ACC112 (cell line): ENCODE measurements around the gene TUBA4B.
A peak's percentile ranks its signal among the peaks of the same experiment; 100 is the strongest.

Source experiments
- H2AFZ ChIP-seq: fragments of 200-600 bp; sonication (generic); one replicate; pipeline ENCODE4 v1.6.0; 2017; ENCODE audit warnings: antibody characterized with exemption, low read length; ENCODE audit not compliant: unreplicated experiment
- H3K27ac ChIP-seq: fragments of 200-600 bp; sonication (generic); 2 replicates; pipeline ENCODE4 v1.5.1; 2014; ENCODE audit warnings: low read depth, mild to moderate bottlenecking, antibody characterized with exemption, low read length, moderate library complexity
- H3K27me3 ChIP-seq: fragments of 200-600 bp; sonication (generic); 2 replicates; pipeline ENCODE4 v1.6.1; 2014; ENCODE audit warnings: mild to moderate bottlenecking, antibody characterized with exemption, low read length, moderate library complexity, mixed read lengths; ENCODE audit not compliant: insufficient read depth
- H3K36me3 ChIP-seq: fragments of 200-600 bp; sonication (generic); 2 replicates; pipeline ENCODE4 v1.6.1; 2016; ENCODE audit warnings: mild to moderate bottlenecking, antibody characterized with exemption, low read length, moderate library complexity, mixed read lengths; ENCODE audit not compliant: insufficient read depth
- H3K4me1 ChIP-seq: fragments of 200-600 bp; sonication (generic); one replicate; pipeline ENCODE4 v1.6.1; 2016; ENCODE audit warnings: low read length, mixed read lengths; ENCODE audit not compliant: insufficient read depth, unreplicated experiment, control insufficient read depth
- H3K4me3 ChIP-seq: fragments of 200-600 bp; sonication (generic); 2 replicates; pipeline ENCODE4 v1.5.1; 2014; ENCODE audit warnings: mild to moderate bottlenecking, low read depth, low read length
- H3K79me2 ChIP-seq: fragments of 200-600 bp; sonication (generic); one replicate; pipeline ENCODE4 v1.6.0; 2016; ENCODE audit warnings: low read length; ENCODE audit not compliant: control insufficient read depth, unreplicated experiment, insufficient read depth

Gene TUBA4B

GRCh38 chr2:219218732-219219701 lies 34.0 kb upstream of the TUBA4B start, which contains the start of gene ABCB6:
Gene ABCB6 (minus strand): TSS chr2:219218958. CDS start chr2:219218673, 285 bp downstream.
- H3K4me3 ChIP-seq = peak within 1 kb of the TSS; percentile 70
- H3K4me1 ChIP-seq = peaks cover 25% of the 10 kb centered on the region
- H3K27ac ChIP-seq = peak within 1 kb of the TSS; percentile 66
- H3K36me3 ChIP-seq = peaks cover 20% of the 10 kb centered on the region; the same call in 1 of the 2 replicates
- peaks cover 9% of the 10 kb centered on the region for H3K79me2 ChIP-seq
- H3K27me3 ChIP-seq = no peaks in the 10 kb centered on the region
- H2AFZ ChIP-seq = peak within 1 kb of the TSS; percentile 37

GRCh38 chr2:219219784-219220532 lies 33.1 kb upstream of the TUBA4B start:
- Histone ChIP-seq H2AFZ (no peak overlapping the region), H3K36me3 (peaks cover 19% of the 10 kb centered on the region; the same call in 1 of the 2 replicates), H3K27ac (no peak overlapping the region), H3K4me1 (peaks cover 25% of the 10 kb centered on the region), H3K27me3 (no peaks in the 10 kb centered on the region), H3K79me2 (peaks cover 9% of the 10 kb centered on the region), H3K4me3 (no peak overlapping the region)

DNA sequence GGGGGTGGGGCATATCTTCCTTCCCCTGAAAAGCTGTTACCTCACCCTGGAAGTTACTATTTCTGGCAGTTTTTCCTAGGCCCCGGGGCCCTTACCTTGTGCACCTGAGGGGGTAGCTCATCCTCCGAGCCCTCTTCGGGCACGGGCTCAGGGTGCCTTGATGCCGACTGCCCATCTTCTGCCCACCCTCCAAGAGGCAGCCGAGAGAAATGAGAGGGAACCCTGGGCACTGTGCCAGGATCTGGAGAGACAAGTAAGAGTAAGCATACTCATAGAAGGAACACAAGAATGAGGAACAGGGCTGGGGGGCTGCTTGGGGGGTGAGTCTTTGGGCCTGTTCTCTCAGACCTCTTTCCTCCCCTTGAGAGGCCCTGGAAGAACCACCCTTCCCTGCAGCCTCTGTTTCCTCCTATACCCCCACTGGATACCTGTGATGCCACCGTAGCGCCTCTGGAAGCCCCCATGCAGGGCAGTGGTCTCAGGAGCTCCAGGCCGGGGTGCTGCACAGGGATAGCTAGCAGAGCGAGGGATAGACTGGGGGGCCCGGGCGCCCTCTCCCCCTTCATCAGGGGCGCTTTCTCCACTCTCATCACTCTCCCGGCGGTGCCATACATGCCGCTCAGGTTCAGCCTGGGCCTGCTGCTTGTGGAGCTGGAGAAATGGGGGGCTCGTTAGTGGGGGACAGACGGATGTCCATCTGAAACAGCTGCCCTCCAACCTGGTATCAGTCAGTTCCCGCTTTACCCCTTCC lies 32.2 kb upstream of the TUBA4B start:
- Histone ChIP-seq H3K4me1 (peaks cover 25% of the 10 kb centered on the region), H3K79me2 (peaks cover 8% of the 10 kb centered on the region), H3K27ac (no peak overlapping the region), H3K4me3 (no peak overlapping the region), H3K36me3 (peaks cover 14% of the 10 kb centered on the region; the same call in 1 of the 2 replicates), H3K27me3 (no peaks in the 10 kb centered on the region), H2AFZ (no peak overlapping the region)

DNA sequence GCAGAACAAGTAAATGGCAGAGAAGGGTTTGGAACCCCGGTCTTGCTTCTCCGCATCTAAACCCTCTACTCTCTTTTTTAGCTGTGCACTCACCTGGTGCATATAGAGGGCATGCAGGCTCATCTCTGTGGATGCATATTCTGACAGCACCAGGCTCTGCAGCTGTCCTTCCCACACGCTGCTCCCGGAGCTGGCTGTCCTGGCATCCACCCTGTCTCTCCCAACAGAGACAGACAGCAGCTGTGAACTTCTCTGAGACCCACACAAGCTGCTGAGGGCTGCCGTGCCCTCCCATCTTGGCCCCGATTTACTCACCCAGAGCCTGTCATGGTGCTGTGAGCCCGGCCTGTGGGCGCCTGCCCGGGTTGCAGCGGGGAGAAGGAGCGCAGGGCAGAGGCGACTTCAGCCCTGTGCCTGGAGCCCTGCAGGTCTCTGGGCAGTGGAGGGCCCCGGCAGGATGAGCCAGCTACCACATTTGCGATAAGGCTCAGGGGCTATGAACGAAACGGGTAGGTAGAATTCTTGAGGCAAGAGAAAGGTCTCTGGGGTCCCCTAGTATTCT lies 31.0 kb upstream of the TUBA4B start:
- H3K27ac ChIP-seq = no peak overlapping the region

GRCh38 chr2:219223831-219224610 lies 29.0 kb upstream of the TUBA4B start:
- peaks cover 19% of the 10 kb centered on the region for H3K4me1 ChIP-seq
- H2AFZ ChIP-seq = no peak overlapping the region
- peaks cover 10% of the 10 kb centered on the region; the same call in 1 of the 2 replicates for H3K36me3 ChIP-seq
- no peaks in the 10 kb centered on the region for H3K27me3 ChIP-seq
- H3K4me3 ChIP-seq = no peak overlapping the region
- no peak overlapping the region for H3K27ac ChIP-seq
- peaks cover 26% of the 10 kb centered on the region for H3K79me2 ChIP-seq

More for the DNA sequence above, 31.0 kb upstream of the TUBA4B start:
- no peak overlapping the region for H3K4me3 ChIP-seq
- peaks cover 14% of the 10 kb centered on the region for H3K4me1 ChIP-seq
- H3K79me2 ChIP-seq = peaks cover 6% of the 10 kb centered on the region
- no peak overlapping the region for H2AFZ ChIP-seq
- H3K36me3 ChIP-seq = peaks cover 10% of the 10 kb centered on the region; the same call in 1 of the 2 replicates
- no peaks in the 10 kb centered on the region for H3K27me3 ChIP-seq

GRCh38 chr2:219225350-219225749 lies 27.7 kb upstream of the TUBA4B start:
- Histone ChIP-seq H3K36me3 (peaks cover 10% of the 10 kb centered on the region; the same call in 1 of the 2 replicates), H3K4me3 (no peak overlapping the region), H2AFZ (no peak overlapping the region), H3K27ac (no peak overlapping the region), H3K79me2 (peaks cover 27% of the 10 kb centered on the region), H3K27me3 (no peaks in the 10 kb centered on the region), H3K4me1 (peaks cover 11% of the 10 kb centered on the region)

DNA sequence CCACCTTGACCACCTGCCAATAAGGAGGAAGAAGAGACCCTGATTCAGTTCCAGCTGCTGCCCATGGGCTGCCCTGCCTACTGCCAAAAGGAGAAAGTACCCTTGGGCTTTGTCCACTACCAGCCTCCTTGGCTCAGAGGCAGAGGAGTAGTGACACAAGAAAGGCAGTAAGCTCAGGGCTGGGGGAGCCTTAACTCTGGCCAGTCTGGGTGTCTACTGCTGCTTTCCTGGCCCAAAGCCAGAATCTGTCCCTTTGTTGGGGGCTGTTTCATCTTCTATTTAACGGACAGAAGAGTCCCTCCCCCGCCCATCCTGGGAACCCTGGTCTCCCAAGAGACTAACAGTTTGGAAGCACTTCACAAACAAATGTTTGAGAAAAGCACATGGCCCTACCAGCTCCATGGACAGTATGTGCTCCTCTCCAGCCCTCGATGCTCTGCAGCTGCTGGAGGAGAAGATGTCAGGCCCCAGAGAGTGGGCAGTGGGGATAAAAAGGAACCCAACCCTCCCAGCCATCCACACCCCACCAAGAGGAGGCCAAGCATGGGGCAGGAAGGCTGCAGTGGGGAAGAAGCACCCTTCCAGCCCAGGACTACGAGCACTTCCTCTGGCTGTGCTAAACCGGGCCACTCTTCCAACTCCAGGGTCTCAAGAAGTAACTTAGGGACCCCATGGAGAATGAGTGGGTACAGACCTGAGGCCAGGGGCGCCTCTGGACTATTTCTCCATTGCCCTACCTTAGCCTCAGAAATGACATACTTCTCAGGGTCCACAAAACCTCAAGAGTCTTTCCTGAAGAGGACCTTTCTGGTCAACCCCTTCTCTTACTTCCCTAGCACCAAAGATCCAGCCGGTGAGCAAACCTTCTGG lies 24.8 kb upstream of the TUBA4B start:
- H3K27me3 ChIP-seq = no peaks in the 10 kb centered on the region
- peak overlapping the region; percentile 88 for H3K4me3 ChIP-seq
- H2AFZ ChIP-seq = no peak overlapping the region
- H3K4me1 ChIP-seq = peaks cover 23% of the 10 kb centered on the region
- peaks cover 22% of the 10 kb centered on the region; the same call in 1 of the 2 replicates for H3K36me3 ChIP-seq
- peak overlapping the region; percentile 84; the same call in 1 of the 2 replicates for H3K27ac ChIP-seq
- H3K79me2 ChIP-seq = peaks cover 38% of the 10 kb centered on the region

DNA sequence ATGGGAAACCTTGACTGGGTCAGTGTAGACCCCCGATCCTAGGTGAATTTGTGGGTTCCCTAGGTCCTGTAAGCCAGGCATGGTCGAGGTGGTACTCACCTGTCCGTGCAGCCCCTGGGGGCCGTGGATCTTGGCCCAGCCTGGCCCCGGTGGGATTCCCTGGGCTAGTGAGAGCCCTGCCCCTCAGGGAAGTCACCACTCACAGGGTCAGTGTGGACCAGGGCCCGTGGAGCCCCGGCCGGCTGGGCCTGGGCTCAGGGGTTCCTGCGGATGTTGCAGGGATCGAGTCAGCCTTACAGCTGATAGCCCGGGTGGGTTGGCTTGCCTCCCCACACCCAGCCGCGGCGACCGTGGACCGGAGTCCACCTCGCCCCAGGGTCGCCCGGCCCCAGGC lies 24.1 kb upstream of the TUBA4B start:
- no peaks in the 10 kb centered on the region for H3K27me3 ChIP-seq
- peak overlapping the region; percentile 84 for H3K27ac ChIP-seq
- H3K79me2 ChIP-seq = peaks cover 38% of the 10 kb centered on the region
- peak overlapping the region; percentile 88 for H3K4me3 ChIP-seq
- H3K36me3 ChIP-seq = peaks cover 23% of the 10 kb centered on the region; the same call in 1 of the 2 replicates
- H2AFZ ChIP-seq = no peak overlapping the region
- H3K4me1 ChIP-seq = peaks cover 23% of the 10 kb centered on the region
